ENCODE measurements around the gene UBE2Z. TPM values are rescaled to one million over a fixed set of nuclear protein-coding genes. Genes with fewer than 3 reads are reported as not detected.

The UBE2Z gene
- total and polyA plus RNA-seq, 4 donors = 10.5 to 23.8 (median 18.8) TPM

GRCh38 chr17:48901241-48901640 is 7.0 kb upstream of the UBE2Z start (continued):
- TF ChIP-seq, protein P1, sequence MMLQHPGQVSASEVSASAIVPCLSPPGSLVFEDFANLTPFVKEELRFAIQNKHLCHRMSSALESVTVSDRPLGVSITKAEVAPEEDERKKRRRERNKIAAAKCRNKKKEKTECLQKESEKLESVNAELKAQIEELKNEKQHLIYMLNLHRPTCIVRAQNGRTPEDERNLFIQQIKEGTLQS (IDR thresholded peaks at IDR 0.05) = no peak

- Histone ChIP-seq H3K36me3 (ENCODE audit: control insufficient read depth in 4 of 4, insufficient read depth in 3 of 4, low read depth in 1 of 4, low read length in 3 of 4) (peaks cover 0 to under 1% (median 0%) of the 10 kb centered on the region in 4 donors), H3K27me3 (ENCODE audit: control insufficient read depth in 4 of 4, insufficient read depth in 4 of 4, low read length in 3 of 4) (no peaks in the 10 kb centered on the region), H3K27ac (ENCODE audit: low read depth in 1 of 2, low read length in 2 of 2) (no peak overlapping the region), H3K4me1 (ENCODE audit: control insufficient read depth in 4 of 4, insufficient read depth in 4 of 4, low read length in 3 of 4) (peaks cover 0 to 6% (median 4%) of the 10 kb centered on the region in 4 donors), H3K4me3 (ENCODE audit: low read depth in 1 of 3, low read length in 3 of 3) (no peak overlapping the region), H3K9me3 (ENCODE audit: control insufficient read depth in 4 of 4, low read length in 3 of 4) (no peaks in the 10 kb centered on the region), H3K9ac (ENCODE audit: low read depth in 1 of 2, low read length in 2 of 2) (no peak overlapping the region)
- WGBS = 100% methylated on average over 1 of the region's 1 CpG
- no peak for DNase-seq (ENCODE audit: low spot score)
- TF ChIP-seq RXRA (IDR thresholded peaks at IDR 0.05) (no peak), FOXA2 (IDR thresholded peaks at IDR 0.05) (no peak), RAD21 (IDR thresholded peaks at IDR 0.05) (no peak), SP1 (IDR thresholded peaks at IDR 0.05) (no peak), HNF4A (conservative IDR thresholded peaks at IDR 0.05) (no peak), HNF4G (IDR thresholded peaks at IDR 0.05) (no peak), EGR1 (IDR thresholded peaks at IDR 0.05; ENCODE audit: low read depth in 2 of 2) (no peak), FOXA1 (IDR thresholded peaks at IDR 0.05) (no peak), GABPA (IDR thresholded peaks at IDR 0.05 in 1 of 2, conservative IDR thresholded peaks at IDR 0.05 in 1 of 2) (no peak), NR2F2 (IDR thresholded peaks at IDR 0.05) (no peak), JUND (IDR thresholded peaks at IDR 0.05) (no peak), TAF1 (conservative IDR thresholded peaks at IDR 0.05) (no peak), YY1 (IDR thresholded peaks at IDR 0.05) (no peak), MAX (IDR thresholded peaks at IDR 0.05) (no peak)
- TF ChIP-seq, protein P2, sequence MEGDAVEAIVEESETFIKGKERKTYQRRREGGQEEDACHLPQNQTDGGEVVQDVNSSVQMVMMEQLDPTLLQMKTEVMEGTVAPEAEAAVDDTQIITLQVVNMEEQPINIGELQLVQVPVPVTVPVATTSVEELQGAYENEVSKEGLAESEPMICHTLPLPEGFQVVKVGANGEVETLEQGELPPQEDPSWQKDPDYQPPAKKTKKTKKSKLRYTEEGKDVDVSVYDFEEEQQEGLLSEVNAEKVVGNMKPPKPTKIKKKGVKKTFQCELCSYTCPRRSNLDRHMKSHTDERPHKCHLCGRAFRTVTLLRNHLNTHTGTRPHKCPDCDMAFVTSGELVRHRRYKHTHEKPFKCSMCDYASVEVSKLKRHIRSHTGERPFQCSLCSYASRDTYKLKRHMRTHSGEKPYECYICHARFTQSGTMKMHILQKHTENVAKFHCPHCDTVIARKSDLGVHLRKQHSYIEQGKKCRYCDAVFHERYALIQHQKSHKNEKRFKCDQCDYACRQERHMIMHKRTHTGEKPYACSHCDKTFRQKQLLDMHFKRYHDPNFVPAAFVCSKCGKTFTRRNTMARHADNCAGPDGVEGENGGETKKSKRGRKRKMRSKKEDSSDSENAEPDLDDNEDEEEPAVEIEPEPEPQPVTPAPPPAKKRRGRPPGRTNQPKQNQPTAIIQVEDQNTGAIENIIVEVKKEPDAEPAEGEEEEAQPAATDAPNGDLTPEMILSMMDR (IDR thresholded peaks at IDR 0.05; ENCODE audit: low read depth, low read length, missing input control) = no peak
- TF ChIP-seq, protein P3, sequence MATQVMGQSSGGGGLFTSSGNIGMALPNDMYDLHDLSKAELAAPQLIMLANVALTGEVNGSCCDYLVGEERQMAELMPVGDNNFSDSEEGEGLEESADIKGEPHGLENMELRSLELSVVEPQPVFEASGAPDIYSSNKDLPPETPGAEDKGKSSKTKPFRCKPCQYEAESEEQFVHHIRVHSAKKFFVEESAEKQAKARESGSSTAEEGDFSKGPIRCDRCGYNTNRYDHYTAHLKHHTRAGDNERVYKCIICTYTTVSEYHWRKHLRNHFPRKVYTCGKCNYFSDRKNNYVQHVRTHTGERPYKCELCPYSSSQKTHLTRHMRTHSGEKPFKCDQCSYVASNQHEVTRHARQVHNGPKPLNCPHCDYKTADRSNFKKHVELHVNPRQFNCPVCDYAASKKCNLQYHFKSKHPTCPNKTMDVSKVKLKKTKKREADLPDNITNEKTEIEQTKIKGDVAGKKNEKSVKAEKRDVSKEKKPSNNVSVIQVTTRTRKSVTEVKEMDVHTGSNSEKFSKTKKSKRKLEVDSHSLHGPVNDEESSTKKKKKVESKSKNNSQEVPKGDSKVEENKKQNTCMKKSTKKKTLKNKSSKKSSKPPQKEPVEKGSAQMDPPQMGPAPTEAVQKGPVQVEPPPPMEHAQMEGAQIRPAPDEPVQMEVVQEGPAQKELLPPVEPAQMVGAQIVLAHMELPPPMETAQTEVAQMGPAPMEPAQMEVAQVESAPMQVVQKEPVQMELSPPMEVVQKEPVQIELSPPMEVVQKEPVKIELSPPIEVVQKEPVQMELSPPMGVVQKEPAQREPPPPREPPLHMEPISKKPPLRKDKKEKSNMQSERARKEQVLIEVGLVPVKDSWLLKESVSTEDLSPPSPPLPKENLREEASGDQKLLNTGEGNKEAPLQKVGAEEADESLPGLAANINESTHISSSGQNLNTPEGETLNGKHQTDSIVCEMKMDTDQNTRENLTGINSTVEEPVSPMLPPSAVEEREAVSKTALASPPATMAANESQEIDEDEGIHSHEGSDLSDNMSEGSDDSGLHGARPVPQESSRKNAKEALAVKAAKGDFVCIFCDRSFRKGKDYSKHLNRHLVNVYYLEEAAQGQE (IDR thresholded peaks at IDR 0.05) = no peak
- TF ChIP-seq, protein P1 (IDR thresholded peaks at IDR 0.05) = no peak
- TF ChIP-seq, protein P4, sequence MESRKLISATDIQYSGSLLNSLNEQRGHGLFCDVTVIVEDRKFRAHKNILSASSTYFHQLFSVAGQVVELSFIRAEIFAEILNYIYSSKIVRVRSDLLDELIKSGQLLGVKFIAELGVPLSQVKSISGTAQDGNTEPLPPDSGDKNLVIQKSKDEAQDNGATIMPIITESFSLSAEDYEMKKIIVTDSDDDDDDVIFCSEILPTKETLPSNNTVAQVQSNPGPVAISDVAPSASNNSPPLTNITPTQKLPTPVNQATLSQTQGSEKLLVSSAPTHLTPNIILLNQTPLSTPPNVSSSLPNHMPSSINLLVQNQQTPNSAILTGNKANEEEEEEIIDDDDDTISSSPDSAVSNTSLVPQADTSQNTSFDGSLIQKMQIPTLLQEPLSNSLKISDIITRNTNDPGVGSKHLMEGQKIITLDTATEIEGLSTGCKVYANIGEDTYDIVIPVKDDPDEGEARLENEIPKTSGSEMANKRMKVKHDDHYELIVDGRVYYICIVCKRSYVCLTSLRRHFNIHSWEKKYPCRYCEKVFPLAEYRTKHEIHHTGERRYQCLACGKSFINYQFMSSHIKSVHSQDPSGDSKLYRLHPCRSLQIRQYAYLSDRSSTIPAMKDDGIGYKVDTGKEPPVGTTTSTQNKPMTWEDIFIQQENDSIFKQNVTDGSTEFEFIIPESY (IDR thresholded peaks at IDR 0.05) = no peak
Measured at GRCh38 chr17:48903401-48903800, 4.8 kb upstream of the UBE2Z start.

Data from liver (tissue), 9 donors.